SIG-M5 treated with dmso at 0.1 percent for 504 hours (cell line): ENCODE data around the gene MTOR.
"Not testable (repeated sequence)": the region's sequence is repeated elsewhere in the genome, so short reads cannot be mapped to it uniquely, and the experiment has no call there.

Source experiments
- DNase-seq: peaks from one replicate; lab custom pipeline; 2025; ENCODE audit not compliant: unreplicated experiment; lab: John Stamatoyannopoulos, UW

MTOR gene

GRCh38 chr1:11262171-11263049 is at the start of gene MTOR:
Gene MTOR, minus strand, starts transcription at chr1:11262551. Its CDS starts 3,142 bp downstream, at chr1:11259409.
- peak; percentile 99 for DNase-seq

DNA sequence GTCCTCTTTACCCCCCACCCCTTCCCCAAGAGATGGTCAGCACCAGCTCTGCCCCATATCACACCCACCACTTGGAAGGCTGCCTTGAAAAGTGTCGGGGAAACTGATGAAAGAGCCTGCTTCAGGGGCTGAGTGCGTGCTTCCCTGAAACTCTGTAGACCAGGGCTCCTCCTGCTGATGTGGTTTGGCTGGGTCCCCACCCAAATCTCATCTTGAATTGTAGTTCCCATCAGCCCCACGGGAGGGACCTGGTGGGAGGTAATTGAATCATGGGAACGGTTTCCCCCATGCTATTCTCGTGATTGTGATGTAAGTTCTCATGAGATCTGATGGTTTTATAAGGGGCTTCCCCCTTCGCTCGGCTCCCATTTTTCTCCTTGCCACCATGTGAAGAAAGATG is 47.0 kb upstream of the MTOR start:
- DNase-seq: no peak

- DNase-seq: no peak
Observed at GRCh38 chr1:11308699-11309224, 46.4 kb upstream of the MTOR start.

DNA sequence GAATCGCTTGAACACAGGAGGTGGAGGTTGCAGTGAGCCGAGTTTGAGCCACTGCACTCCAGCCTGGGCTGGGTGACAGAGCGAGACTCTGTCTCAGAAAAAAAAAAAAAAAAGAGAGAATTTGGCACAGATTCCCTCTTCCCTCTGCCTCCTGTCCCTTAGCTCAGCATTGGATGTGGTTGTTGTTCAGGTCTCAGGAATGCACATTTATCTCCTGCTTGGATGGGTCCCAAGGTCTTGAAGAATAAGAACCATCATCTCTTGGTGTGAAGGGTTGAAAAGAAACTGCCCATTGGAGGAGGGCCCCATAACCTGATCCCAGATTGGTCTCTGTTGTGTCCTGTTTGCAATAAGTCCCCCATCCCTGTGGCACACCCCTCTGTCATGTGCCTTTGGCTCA is 45.5 kb upstream of the MTOR start:
- DNase-seq: no peak

- not testable (repeated sequence) for DNase-seq
Observed at GRCh38 chr1:11305516-11305915, 43.2 kb upstream of the MTOR start.

DNA sequence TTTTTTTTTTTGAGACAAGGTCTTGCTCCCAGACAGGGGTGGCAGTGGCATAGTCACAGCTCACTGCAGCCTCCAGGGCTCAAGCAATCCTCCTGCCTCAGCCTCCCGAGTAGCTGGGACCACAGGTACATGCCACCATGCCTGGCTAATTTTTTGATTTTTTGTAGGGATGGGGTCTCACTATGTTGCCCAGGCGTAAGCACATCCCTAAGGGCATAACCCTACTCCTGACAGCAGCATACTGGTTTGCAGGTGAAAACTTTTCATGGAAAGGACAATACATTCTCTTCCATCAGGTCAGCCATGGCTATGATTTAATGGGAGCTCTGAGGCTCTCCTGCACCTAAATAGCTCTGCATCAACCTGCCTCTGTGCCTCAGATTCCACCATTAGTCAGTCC is 40.0 kb upstream of the MTOR start:
- DNase-seq: no peak

DNA sequence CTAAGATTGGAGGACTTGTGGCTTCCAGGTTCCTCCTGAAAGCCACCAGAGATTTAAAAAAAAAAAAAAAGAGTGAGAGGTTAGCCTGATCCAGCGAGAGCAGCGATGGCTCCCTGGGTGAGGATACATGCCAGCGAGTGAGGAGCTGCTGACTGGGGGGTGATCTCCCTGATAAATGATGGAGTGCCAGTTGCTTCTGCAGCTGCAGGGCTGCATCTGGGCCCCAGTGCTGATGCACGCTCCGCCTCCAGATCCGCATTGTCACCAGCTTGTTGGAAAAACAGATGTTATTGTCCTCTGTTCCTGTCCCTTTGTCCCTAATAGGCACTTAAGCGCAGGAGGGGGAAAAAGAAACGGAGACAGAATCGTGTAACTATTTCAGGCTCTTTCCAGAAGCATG is 39.2 kb upstream of the MTOR start:
- no peak for DNase-seq

DNA sequence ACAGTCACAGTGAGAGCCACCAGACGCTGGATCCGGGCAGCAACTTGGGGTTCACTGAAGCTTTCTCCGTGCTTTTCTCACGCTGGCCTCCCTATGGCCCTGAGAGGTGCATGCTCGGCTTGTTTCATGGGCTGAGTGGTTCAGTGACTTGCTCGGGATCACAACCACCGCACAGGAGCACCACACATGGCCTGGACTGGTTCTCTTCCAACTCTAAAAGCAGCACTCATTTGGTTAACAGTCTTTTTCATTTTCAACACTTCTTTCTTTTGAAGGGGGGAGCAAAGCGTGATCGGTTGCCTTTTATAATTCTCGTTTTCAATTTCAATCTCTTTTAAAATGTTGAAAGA is 36.8 kb upstream of the MTOR start:
- no peak for DNase-seq

DNA sequence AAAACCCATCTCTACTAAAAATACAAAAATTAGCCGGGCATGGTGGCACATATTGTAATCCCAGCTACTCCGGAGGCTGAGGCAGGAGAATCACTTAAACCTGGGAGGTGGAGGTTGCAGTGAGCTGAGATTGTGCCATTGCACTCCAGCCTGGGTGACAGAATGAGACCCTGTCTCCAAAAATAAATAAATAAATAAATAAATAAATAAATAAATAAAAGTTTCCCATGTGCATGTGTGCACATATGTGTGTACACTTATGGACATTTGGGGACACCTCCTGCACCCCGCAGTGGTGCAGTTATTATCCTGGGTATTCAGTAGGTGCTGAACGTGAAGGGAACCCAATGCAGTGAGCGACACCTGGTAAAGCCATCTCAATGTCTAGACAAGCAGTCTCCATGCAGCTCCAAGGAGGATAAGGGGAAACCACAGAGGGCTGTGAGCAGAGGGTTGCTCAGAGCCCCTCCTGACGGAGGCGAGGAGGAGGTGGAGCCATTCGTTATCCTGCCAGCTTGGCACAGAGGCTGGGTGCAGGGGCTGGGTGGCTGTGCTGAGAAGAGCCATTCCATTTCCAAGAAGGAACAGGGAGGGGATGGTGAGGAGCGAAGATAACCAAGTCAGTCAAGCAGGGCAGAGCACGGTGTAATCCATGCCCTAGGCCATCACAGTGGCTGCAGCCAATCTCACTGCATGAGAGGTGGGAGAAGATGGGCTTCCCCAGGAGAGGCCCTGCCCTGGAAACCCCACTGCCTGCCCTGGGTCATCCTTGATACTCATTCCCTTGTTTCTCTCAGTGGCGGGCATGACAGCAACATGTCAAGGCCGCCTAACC is 36.3 kb upstream of the MTOR start:
- no peak for DNase-seq

DNA sequence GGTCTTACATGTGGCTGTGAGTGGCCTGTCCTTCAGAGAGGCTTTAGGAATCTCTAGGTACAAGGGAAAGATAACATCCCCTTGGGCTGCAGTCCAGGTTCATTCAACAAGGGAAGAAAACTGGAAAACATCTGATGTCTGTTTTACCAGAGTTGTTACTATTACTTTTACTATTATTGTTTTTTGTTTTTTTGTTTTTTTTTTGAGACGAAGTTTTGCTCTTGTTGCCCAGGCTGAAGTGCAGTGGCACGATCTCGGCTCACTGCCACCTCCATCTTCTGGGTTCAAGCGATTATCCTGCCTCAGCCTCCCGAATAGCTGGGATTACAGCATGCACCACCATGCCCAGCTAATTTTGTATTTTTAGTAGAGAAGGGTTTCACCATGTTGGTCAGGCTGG is 35.4 kb upstream of the MTOR start:
- DNase-seq: not testable (repeated sequence)

DNA sequence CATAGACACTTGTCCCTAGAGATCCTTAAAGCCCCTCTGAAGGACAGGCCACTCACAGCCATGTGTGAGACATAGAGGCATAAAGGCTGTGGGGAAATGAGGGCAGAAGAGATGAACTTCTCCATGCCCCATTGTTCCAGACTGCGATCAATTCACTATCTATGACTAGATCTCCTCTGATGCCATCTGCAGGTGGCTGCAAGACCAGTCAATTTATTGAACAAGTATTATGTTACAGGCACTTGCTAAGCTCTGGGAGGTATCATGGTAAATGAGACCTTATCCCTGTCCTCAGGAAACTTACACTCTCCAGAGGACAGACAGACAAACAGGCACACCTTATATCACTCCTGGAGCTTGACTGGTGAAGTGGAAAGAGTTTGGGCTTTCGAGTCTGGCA is 33.6 kb upstream of the MTOR start:
- no peak for DNase-seq

DNA sequence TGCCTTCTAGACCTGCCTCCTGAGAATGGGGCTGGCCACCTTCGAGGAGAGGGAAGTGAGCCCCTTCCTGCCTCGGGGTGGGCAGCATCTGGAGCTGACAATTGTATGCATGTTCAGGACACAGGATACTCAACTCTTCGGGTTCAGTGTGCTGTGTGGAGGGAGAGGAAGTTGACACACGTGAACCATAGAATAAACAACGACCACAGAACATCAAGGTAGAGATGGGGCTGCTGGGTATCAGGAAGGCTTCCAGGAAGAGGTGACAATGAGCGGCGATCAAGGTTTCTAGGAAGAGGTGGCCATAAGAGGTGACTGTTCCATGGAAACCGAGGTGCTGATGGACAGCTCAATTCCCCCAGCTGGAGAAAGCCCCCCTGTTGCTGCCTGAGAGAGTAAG is 32.6 kb upstream of the MTOR start:
- no peak for DNase-seq

GRCh38 chr1:11293856-11294255 is 31.5 kb upstream of the MTOR start:
- no peak for DNase-seq

DNA sequence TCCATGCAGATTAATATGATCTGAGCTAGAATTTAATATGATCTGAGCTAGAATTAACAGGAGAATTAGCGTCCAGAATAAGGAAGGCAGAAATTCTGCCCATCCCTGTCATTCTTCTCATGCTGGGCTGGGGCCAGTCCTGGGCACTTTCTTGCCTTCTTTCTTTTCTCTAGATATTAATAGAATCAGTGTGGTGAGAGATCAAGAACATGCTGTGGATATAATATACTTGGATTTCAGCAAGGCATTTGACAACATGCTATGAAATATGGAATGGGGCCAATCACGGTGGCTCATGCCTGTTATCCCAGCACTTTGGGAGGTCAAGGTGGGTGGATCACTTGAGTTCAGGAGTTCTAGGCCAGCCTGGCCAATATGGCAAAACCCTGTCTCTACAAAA is 28.7 kb upstream of the MTOR start:
- DNase-seq: no peak

- no peak for DNase-seq
Observed at GRCh38 chr1:11289064-11289463, 26.7 kb upstream of the MTOR start.

- DNase-seq: no peak
Observed at GRCh38 chr1:11286735-11287410, 24.5 kb upstream of the MTOR start.

GRCh38 chr1:11285883-11286734 is 23.8 kb upstream of the MTOR start:
- no peak for DNase-seq

DNA sequence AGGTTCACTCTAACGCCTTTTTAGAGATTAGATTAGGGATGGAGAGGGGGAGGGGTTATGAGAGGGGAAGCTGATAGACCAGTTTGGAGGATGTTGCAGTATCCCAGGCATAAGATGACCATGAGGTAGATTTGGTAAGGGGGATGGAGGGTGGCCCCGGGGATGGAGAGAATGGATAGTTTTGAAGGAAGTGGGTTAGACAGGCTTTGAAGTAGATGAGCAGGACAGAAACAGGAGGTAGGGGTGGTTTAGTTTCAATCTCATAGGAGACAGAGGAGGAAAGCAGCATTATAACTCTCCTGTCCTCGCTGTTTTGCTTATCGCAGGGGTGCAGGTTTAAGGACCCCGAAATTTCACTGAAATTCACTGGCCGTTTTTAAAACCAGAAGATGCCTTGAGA is 22.4 kb upstream of the MTOR start:
- no peak for DNase-seq

DNA sequence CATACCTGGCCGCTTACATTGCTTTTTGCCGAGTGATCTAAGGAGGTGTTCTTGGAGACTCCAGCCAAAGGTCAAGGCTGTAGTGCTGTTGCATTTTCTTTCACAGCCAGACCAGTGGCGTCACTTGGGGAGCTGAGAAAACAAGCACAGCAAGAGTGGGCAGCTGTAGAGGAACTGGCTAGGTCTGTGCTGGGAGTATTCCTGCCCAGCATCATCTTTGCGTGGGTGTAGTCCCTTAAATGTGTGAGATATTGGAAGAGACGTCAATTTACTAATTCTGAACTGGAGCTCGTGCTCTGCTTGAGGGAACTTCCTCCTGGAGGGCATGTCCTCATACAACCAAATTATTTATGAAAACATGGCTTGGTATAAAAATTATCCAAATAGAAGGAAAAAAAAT is 20.8 kb upstream of the MTOR start:
- DNase-seq: no peak

GRCh38 chr1:11281518-11282331 is 19.4 kb upstream of the MTOR start:
- DNase-seq: no peak
